Measurements from ENCODE around the gene SLC39A10. TPM values are rescaled to one million over a fixed set of nuclear protein-coding genes. Genes with fewer than 3 reads are reported as not detected.

SLC39A10 gene
- total RNA-seq, 1 experiment from 2014 or later: 167 TPM

GRCh38 chr2:195716466-195716865 lies 59.4 kb downstream of the SLC39A10 start:
- no peaks in the 10 kb centered on the region for H3K9me3 Mint-ChIP-seq
- H3K36me3 Mint-ChIP-seq: peaks cover 61% of the 10 kb centered on the region
- ATAC-seq (no peak), DNase-seq (ENCODE audit: low spot score) (no peak)
- no peak overlapping the region for H3K4me3 Mint-ChIP-seq
- H3K4me1 Mint-ChIP-seq: peaks cover 18% of the 10 kb centered on the region
- TF ChIP-seq SOX15 (CRISPR knock-in tag; IDR thresholded peaks at IDR 0.05) (no peak), ZBTB21 (CRISPR knock-in tag; IDR thresholded peaks at IDR 0.05; ENCODE audit: borderline replicate concordance) (no peak), TP53 (CRISPR knock-in tag; IDR thresholded peaks at IDR 0.05) (no peak), CBFB (CRISPR knock-in tag; IDR thresholded peaks at IDR 0.05; ENCODE audit: low read depth) (no peak), NFE2L1 (CRISPR knock-in tag; IDR thresholded peaks at IDR 0.05) (no peak), ZNF263 (CRISPR knock-in tag; IDR thresholded peaks at IDR 0.05; ENCODE audit: low read depth) (no peak), ZNF423 (CRISPR knock-in tag; IDR thresholded peaks at IDR 0.05) (no peak), GTF2I (CRISPR knock-in tag; conservative IDR thresholded peaks at IDR 0.05) (no peak), ZNF121 (CRISPR knock-in tag; IDR thresholded peaks at IDR 0.05) (no peak), TCF7 (CRISPR knock-in tag; IDR thresholded peaks at IDR 0.05; ENCODE audit: low read depth) (no peak), FOXP1 (CRISPR knock-in tag; IDR thresholded peaks at IDR 0.05; ENCODE audit: borderline replicate concordance) (no peak), NR1H2 (CRISPR knock-in tag; IDR thresholded peaks at IDR 0.05) (no peak), OVOL2 (CRISPR knock-in tag; IDR thresholded peaks at IDR 0.05; ENCODE audit: borderline replicate concordance) (no peak), CTCF (IDR thresholded peaks at IDR 0.05) (no peak)
- TF ChIP-seq, protein P1, sequence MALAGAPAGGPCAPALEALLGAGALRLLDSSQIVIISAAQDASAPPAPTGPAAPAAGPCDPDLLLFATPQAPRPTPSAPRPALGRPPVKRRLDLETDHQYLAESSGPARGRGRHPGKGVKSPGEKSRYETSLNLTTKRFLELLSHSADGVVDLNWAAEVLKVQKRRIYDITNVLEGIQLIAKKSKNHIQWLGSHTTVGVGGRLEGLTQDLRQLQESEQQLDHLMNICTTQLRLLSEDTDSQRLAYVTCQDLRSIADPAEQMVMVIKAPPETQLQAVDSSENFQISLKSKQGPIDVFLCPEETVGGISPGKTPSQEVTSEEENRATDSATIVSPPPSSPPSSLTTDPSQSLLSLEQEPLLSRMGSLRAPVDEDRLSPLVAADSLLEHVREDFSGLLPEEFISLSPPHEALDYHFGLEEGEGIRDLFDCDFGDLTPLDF (CRISPR knock-in tag; IDR thresholded peaks at IDR 0.05): no peak
- TF ChIP-seq, protein P2, sequence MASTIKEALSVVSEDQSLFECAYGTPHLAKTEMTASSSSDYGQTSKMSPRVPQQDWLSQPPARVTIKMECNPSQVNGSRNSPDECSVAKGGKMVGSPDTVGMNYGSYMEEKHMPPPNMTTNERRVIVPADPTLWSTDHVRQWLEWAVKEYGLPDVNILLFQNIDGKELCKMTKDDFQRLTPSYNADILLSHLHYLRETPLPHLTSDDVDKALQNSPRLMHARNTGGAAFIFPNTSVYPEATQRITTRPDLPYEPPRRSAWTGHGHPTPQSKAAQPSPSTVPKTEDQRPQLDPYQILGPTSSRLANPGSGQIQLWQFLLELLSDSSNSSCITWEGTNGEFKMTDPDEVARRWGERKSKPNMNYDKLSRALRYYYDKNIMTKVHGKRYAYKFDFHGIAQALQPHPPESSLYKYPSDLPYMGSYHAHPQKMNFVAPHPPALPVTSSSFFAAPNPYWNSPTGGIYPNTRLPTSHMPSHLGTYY (CRISPR knock-in tag; IDR thresholded peaks at IDR 0.05): no peak
- TF ChIP-seq, protein P3, sequence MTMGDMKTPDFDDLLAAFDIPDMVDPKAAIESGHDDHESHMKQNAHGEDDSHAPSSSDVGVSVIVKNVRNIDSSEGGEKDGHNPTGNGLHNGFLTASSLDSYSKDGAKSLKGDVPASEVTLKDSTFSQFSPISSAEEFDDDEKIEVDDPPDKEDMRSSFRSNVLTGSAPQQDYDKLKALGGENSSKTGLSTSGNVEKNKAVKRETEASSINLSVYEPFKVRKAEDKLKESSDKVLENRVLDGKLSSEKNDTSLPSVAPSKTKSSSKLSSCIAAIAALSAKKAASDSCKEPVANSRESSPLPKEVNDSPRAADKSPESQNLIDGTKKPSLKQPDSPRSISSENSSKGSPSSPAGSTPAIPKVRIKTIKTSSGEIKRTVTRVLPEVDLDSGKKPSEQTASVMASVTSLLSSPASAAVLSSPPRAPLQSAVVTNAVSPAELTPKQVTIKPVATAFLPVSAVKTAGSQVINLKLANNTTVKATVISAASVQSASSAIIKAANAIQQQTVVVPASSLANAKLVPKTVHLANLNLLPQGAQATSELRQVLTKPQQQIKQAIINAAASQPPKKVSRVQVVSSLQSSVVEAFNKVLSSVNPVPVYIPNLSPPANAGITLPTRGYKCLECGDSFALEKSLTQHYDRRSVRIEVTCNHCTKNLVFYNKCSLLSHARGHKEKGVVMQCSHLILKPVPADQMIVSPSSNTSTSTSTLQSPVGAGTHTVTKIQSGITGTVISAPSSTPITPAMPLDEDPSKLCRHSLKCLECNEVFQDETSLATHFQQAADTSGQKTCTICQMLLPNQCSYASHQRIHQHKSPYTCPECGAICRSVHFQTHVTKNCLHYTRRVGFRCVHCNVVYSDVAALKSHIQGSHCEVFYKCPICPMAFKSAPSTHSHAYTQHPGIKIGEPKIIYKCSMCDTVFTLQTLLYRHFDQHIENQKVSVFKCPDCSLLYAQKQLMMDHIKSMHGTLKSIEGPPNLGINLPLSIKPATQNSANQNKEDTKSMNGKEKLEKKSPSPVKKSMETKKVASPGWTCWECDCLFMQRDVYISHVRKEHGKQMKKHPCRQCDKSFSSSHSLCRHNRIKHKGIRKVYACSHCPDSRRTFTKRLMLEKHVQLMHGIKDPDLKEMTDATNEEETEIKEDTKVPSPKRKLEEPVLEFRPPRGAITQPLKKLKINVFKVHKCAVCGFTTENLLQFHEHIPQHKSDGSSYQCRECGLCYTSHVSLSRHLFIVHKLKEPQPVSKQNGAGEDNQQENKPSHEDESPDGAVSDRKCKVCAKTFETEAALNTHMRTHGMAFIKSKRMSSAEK (CRISPR knock-in tag; IDR thresholded peaks at IDR 0.05; ENCODE audit: borderline replicate concordance): no peak
- TF ChIP-seq, protein P4, sequence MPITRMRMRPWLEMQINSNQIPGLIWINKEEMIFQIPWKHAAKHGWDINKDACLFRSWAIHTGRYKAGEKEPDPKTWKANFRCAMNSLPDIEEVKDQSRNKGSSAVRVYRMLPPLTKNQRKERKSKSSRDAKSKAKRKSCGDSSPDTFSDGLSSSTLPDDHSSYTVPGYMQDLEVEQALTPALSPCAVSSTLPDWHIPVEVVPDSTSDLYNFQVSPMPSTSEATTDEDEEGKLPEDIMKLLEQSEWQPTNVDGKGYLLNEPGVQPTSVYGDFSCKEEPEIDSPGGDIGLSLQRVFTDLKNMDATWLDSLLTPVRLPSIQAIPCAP (CRISPR knock-in tag; IDR thresholded peaks at IDR 0.05): no peak
- TF ChIP-seq, protein P5, sequence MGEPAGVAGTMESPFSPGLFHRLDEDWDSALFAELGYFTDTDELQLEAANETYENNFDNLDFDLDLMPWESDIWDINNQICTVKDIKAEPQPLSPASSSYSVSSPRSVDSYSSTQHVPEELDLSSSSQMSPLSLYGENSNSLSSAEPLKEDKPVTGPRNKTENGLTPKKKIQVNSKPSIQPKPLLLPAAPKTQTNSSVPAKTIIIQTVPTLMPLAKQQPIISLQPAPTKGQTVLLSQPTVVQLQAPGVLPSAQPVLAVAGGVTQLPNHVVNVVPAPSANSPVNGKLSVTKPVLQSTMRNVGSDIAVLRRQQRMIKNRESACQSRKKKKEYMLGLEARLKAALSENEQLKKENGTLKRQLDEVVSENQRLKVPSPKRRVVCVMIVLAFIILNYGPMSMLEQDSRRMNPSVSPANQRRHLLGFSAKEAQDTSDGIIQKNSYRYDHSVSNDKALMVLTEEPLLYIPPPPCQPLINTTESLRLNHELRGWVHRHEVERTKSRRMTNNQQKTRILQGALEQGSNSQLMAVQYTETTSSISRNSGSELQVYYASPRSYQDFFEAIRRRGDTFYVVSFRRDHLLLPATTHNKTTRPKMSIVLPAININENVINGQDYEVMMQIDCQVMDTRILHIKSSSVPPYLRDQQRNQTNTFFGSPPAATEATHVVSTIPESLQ (CRISPR knock-in tag; IDR thresholded peaks at IDR 0.05): no peak
- ChIA-PET POLR2A (no interaction called here), CTCF (no interaction called here)
- H3K27ac Mint-ChIP-seq: no peak overlapping the region
- H3K27me3 Mint-ChIP-seq (ENCODE audit: low read depth): no peaks in the 10 kb centered on the region
